ENCODE measurements around the gene CAMTA2. TPM values are rescaled to one million over a fixed set of nuclear protein-coding genes. Genes with fewer than 3 reads are reported as not detected.
A peak's percentile ranks its signal among the peaks of the same experiment; 100 is the strongest.

The CAMTA2 gene
- total and polyA plus RNA-seq, 9 of the 15 experiments (the other 6 are each of a cell fraction or from before 2014, with no cell fraction given): 0.24 to 25.1 (median 6.3) TPM

DNA sequence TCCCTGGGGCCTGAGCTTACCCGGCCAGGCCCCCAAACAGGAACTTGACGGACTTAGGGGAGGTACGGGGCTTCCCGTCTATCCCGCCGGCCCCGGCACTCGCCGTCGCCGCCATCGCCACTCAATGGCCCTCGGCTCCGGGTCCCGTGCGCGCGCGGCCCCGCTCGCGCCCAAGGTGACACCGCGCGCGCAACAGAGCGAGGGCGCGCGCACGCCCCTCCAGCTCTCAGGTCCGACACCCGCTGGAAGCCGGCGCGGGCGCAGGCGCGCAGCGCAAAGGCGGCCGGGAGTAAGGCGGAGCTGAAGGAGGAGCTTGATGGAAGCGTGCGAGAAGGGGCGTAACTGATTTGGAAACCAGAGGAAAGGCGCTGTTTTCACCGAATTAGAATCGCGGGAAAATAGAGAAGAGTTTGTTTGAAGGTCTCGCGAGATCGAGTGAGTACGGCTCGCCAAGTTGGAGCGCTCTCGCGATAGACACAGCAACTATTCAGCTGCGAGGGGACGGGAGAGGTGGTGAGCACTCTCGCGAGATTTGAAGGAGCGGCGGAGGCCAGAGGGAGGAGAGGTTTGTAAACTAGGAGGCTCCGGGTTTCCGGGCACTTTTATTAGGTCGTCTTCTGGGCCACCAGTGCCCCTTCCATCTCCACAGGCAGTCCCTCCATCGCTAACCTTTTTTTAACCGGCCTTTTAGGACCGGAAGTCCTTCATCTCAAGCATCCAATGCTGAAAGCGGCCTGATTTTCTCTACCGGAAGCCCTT, 47.5 kb downstream of the CAMTA2 start, which contains the start of the genes RNF167 and SLC25A11 (continued):
- peak; percentile 80; the same call in 1 of the 2 replicates for TF ChIP-seq ZNF589 (CRISPR knock-in tag; IDR thresholded peaks at IDR 0.05; ENCODE audit: low read depth)
- TF ChIP-seq C11orf30 (IDR thresholded peaks at IDR 0.05; ENCODE audit: low read depth): peak; percentile 69
- no peak for TF ChIP-seq EWSR1 (IDR thresholded peaks at IDR 0.05; ENCODE audit: borderline replicate concordance, low read depth, partially characterized antibody)
- peak; percentile 82 for TF ChIP-seq ASH1L (IDR thresholded peaks at IDR 0.05; ENCODE audit: borderline replicate concordance, low read depth, partially characterized antibody)
- no peak for TF ChIP-seq RBM14 (IDR thresholded peaks at IDR 0.05; ENCODE audit: borderline replicate concordance, insufficient read depth, low read depth, low read length)
- no peak for TF ChIP-seq NFRKB (IDR thresholded peaks at IDR 0.05; ENCODE audit: low read depth)
- no peak for TF ChIP-seq ILK (tag; IDR thresholded peaks at IDR 0.05; ENCODE audit: borderline replicate concordance, low read depth)
- peak; percentile 21; the same call in 1 of the 2 replicates for TF ChIP-seq FOSL1 (tag; conservative IDR thresholded peaks at IDR 0.05)
- TF ChIP-seq, protein P1, sequence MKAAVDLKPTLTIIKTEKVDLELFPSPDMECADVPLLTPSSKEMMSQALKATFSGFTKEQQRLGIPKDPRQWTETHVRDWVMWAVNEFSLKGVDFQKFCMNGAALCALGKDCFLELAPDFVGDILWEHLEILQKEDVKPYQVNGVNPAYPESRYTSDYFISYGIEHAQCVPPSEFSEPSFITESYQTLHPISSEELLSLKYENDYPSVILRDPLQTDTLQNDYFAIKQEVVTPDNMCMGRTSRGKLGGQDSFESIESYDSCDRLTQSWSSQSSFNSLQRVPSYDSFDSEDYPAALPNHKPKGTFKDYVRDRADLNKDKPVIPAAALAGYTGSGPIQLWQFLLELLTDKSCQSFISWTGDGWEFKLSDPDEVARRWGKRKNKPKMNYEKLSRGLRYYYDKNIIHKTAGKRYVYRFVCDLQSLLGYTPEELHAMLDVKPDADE (conservative IDR thresholded peaks at IDR 0.05; ENCODE audit: control insufficient read depth, low read depth, low read length): 0 out of 2 replicates have a peak, but pooled peaks have one; percentile 25
- TF ChIP-seq NEUROD1 (IDR thresholded peaks at IDR 0.05; ENCODE audit: borderline replicate concordance, low read depth, low read length, partially characterized antibody): peak; percentile 65
- TF ChIP-seq PRMT5 (CRISPR knock-in tag; IDR thresholded peaks at IDR 0.05): no peak
- no peak for TF ChIP-seq PTBP1 (IDR thresholded peaks at IDR 0.05; ENCODE audit: low read depth, low read length)
- TF ChIP-seq, protein P2, sequence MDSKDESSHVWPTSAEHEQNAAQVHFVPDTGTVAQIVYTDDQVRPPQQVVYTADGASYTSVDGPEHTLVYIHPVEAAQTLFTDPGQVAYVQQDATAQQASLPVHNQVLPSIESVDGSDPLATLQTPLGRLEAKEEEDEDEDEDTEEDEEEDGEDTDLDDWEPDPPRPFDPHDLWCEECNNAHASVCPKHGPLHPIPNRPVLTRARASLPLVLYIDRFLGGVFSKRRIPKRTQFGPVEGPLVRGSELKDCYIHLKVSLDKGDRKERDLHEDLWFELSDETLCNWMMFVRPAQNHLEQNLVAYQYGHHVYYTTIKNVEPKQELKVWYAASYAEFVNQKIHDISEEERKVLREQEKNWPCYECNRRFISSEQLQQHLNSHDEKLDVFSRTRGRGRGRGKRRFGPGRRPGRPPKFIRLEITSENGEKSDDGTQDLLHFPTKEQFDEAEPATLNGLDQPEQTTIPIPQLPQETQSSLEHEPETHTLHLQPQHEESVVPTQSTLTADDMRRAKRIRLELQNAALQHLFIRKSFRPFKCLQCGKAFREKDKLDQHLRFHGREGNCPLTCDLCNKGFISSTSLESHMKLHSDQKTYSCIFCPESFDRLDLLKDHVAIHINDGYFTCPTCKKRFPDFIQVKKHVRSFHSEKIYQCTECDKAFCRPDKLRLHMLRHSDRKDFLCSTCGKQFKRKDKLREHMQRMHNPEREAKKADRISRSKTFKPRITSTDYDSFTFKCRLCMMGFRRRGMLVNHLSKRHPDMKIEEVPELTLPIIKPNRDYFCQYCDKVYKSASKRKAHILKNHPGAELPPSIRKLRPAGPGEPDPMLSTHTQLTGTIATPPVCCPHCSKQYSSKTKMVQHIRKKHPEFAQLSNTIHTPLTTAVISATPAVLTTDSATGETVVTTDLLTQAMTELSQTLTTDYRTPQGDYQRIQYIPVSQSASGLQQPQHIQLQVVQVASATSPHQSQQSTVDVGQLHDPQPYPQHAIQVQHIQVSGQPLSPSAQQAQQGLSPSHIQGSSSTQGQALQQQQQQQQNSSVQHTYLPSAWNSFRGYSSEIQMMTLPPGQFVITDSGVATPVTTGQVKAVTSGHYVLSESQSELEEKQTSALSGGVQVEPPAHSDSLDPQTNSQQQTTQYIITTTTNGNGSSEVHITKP (IDR thresholded peaks at IDR 0.05; ENCODE audit: partially characterized antibody): peak; percentile 15
- TF ChIP-seq, protein P3, sequence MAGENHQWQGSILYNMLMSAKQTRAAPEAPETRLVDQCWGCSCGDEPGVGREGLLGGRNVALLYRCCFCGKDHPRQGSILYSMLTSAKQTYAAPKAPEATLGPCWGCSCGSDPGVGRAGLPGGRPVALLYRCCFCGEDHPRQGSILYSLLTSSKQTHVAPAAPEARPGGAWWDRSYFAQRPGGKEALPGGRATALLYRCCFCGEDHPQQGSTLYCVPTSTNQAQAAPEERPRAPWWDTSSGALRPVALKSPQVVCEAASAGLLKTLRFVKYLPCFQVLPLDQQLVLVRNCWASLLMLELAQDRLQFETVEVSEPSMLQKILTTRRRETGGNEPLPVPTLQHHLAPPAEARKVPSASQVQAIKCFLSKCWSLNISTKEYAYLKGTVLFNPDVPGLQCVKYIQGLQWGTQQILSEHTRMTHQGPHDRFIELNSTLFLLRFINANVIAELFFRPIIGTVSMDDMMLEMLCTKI (IDR thresholded peaks at IDR 0.05; ENCODE audit: partially characterized antibody): no peak
- no peak for TF ChIP-seq IRF2 (CRISPR knock-in tag; IDR thresholded peaks at IDR 0.05)
- no peak for TF ChIP-seq ZNF695 (CRISPR knock-in tag; IDR thresholded peaks at IDR 0.05)
- peak; percentile 66; the same call in 1 of the 2 replicates for TF ChIP-seq ZNF644 (tag; IDR thresholded peaks at IDR 0.05; ENCODE audit: low read depth)
